ENCODE measurements around the gene PFKFB3.
"Not testable (repeated sequence)": the region's sequence is repeated elsewhere in the genome, so short reads cannot be mapped to it uniquely, and the experiment has no call there.

PFKFB3 gene

DNA sequence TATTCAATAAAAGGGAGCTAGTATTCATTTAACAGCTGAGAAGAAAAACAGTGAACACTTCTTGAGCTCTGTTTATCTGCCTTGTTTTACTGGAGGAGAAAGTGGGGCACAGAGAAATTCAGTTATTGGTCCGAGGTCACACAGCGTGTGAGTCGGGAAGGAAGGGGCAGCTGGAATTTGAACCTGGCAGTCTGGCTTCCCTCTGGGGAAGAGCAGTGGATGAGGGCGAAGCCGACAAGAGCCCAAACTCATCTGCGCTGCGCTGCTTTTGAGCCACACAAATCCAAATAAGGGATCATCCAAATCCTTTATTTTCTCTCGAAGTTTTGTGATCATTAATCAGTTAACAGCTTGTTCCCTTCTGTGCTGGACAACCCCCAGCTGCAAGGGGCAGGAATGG lies 23.7 kb upstream of the PFKFB3 start:
- DNase-seq: no peak

GRCh38 chr10:6180480-6181110 lies 22.1 kb upstream of the PFKFB3 start:
- no peak for DNase-seq

- no peak for DNase-seq
Measured at GRCh38 chr10:6181249-6181648, 21.5 kb upstream of the PFKFB3 start.

- no peak for DNase-seq
Measured at GRCh38 chr10:6182454-6183098, 20.2 kb upstream of the PFKFB3 start.

GRCh38 chr10:6185039-6185716 lies 17.6 kb upstream of the PFKFB3 start:
- DNase-seq: peak; percentile 42

DNA sequence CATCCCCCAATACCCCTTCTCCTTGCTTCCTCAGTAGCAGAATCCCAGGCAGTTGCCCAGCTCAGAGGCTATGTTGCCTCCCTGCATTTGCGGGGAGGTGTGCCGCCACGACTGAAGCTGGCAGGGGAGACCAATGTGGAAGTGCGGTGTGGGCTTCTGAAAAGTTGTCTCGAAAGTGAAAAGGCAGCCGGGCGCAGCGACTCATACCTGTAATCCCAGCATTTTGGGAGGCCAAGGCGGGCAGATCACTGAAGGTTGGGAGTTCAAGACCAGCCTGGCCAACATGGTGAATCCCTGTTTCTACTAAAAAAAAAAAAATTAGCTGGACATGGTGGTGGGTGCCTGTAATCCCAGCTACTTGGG lies 15.9 kb upstream of the PFKFB3 start:
- peak; percentile 26 for DNase-seq

- DNase-seq: peak; percentile 62
Measured at GRCh38 chr10:6187278-6187677, 15.5 kb upstream of the PFKFB3 start.

GRCh38 chr10:6190033-6190432 lies 12.7 kb upstream of the PFKFB3 start:
- DNase-seq: not testable (repeated sequence)

DNA sequence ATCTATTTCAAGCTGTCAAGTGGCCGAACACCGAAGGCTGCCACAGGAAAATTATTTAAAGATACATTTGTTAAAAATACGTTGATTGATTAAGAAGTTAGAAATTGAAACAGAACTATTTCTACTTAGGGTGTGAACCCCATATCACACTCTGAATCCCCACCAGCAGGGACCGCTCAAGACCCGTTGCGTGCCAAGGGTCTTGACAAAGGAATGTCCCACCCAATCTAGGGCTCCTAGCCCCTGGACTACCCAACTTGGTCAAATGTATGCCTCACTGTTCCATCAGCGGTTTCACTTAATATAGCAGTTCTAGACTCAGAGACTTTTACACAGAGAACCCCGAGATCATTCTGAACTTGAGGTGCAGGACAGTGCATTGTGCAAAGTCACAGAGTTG lies 11.6 kb upstream of the PFKFB3 start:
- DNase-seq: no peak

GRCh38 chr10:6191569-6191968 lies 11.2 kb upstream of the PFKFB3 start:
- no peak for DNase-seq

GRCh38 chr10:6193342-6193741 lies 9.4 kb upstream of the PFKFB3 start:
- not testable (repeated sequence) for DNase-seq

GRCh38 chr10:6194311-6194710 lies 8.4 kb upstream of the PFKFB3 start:
- no peak for DNase-seq

GRCh38 chr10:6195376-6195775 lies 7.4 kb upstream of the PFKFB3 start:
- DNase-seq: no peak

GRCh38 chr10:6195846-6196245 lies 6.9 kb upstream of the PFKFB3 start:
- DNase-seq: no peak

DNA sequence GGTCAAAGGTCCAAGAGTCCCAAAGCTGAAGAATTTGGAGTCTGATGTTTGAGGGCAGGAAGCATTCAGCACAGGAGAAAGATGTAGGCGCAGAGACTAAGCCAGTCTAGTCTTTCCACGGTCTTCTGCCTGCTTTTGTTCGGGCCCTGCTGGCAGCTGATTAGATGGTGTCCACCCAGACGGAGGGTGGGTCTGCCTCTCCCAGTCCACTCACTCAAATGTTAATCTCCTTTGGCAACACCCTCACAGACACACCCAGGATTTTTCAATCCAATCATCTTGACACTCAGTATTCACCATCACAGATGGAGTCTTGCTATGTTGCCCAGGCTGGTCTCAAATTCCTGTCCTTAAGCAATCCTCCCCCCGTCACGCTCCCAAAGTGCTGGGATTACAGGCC lies 6.2 kb upstream of the PFKFB3 start:
- not testable (repeated sequence) for DNase-seq

GRCh38 chr10:6197321-6197720 lies 5.4 kb upstream of the PFKFB3 start:
- no peak for DNase-seq

DNA sequence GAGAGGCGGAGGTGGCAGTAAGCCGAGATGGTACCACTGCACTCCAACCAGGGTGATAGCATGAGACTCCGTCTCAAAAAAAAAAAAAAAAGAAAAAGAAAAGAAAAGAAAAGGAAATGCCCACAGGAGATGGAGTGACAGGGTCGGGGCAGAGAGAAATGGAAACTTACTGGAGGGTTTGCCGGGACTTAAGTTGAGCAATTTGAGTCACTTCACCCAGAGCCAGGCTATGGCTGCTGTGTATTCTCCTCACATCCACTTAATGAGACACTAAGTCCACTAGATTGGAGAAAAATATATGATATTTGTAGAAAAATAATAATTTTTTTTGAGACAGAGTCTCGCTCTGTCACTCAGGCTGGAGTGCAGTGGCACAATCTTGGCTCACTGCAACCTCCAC lies 4.6 kb upstream of the PFKFB3 start:
- no peak for DNase-seq

GRCh38 chr10:6199131-6199733 lies 3.5 kb upstream of the PFKFB3 start:
- DNase-seq: no peak

DNA sequence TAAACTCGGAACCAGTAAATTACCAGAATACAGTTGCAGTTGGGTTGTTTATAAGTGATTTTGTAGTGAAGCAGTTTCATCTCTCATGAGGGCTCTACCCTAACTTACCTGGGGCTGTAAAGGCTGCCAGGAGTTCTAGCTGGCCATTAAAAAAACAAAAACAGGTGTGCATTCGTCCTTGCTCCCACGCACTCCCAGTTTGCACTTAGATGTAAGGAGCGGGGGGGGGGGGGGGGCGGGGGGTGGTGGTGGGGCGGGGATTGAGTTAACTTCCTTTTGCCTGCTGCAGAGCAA lies 2.3 kb upstream of the PFKFB3 start:
- DNase-seq: no peak

DNA sequence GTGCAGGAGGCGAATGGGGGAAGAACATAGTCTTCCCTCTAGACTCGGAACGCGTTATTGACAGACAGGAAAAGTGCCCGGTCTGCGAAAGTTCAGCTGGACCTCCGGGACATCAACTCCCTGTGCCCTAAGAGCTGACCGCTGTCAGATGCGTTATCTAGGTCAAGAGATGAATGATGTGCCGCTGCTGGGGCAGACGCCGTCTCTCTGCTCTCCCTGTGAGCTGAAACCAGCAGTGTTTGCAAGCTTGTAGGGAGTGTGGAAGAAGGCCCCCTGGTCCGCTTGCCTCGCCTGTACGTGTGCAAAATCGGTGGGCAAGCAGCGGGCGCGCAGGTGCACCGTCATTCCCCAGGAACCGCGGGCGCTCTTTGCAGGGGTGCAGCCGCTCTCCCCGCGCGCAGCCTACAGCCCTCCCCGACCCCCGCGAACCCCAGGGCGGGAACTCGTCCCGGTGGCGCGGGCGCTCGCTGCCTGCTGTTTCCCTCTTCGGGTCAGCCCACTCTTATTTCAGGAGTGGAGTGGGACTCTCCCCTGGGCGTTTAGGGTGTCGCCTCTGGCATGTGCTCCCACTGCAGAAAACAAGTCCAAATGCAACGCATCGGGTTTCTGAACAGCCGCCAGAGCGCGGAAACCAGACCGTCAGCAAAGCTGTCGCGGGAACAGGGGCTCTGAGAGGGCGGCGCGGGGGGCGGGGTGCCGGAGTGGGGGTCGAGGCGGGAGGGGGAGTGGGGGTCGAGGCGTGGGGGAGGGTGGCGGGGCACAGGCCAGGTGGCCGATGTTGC lies 1.8 kb upstream of the PFKFB3 start:
- DNase-seq: peak; percentile 32

DNA sequence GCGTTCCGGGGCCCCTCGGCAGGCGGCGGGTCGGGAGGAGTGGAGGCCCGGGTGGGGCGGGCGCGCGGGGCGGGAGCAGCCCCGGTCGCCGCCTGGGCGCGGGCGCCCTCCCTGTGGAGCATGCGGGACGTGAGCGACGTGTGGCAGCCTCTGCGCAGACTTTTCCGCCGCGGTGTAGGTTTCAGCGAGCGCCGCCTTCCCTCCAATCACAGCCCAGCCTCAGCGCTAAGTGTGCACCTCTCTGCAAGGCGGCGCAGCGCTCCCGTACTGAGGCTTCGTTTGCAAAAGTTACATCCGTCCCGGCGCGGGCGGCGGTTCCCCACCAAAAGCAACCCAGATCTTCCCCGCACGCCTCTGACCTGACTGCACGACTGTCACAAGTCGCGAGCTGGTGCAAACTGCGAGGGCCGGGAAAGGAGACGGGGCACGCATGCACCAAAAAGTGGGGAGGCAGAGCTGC lies 1.2 kb upstream of the PFKFB3 start:
- peak; percentile 87 for DNase-seq

DNA sequence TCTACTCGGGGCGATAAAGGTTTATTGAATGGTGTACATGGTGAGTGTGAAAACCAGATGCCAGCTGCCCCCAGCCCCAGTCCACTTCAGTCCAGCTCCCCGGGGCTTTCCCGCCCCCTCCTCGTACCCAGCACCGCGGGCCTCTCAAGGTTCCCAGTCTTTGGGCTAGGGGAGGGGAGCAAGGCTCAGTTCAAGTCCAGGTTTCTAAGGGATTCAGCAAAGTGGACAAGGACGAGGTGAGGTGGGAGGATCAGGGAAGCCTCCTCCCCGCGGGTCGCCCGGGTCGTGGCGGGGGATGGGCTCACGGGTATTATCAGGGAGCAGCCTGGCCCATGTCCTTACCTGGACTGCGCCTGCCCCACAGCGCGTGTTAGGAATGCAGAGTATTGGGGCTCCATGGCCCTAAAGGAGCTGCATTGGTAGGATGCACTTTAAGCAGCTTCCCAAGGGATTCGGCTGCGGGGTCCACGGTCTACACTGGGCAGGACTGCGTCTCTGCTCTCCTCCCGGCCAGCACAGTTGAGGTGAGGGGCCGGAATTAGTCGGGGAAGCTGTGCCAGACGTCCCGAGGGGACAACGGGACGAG lies 541 bp upstream of the PFKFB3 start:
- DNase-seq: no peak

Data from activated CD4-positive, alpha-beta T cell treated with anti-CD3 and anti-CD28 coated beads, Interleukin-2, amount 50 U/mL, for 16 hours (primary cell).